ENCODE results near the gene HAGH. TPM values are rescaled to one million over a fixed set of nuclear protein-coding genes. Genes with fewer than 3 reads are reported as not detected.

Gene HAGH
- polyA plus RNA-seq, 1 donor from 2014 or later: 163 TPM

DNA sequence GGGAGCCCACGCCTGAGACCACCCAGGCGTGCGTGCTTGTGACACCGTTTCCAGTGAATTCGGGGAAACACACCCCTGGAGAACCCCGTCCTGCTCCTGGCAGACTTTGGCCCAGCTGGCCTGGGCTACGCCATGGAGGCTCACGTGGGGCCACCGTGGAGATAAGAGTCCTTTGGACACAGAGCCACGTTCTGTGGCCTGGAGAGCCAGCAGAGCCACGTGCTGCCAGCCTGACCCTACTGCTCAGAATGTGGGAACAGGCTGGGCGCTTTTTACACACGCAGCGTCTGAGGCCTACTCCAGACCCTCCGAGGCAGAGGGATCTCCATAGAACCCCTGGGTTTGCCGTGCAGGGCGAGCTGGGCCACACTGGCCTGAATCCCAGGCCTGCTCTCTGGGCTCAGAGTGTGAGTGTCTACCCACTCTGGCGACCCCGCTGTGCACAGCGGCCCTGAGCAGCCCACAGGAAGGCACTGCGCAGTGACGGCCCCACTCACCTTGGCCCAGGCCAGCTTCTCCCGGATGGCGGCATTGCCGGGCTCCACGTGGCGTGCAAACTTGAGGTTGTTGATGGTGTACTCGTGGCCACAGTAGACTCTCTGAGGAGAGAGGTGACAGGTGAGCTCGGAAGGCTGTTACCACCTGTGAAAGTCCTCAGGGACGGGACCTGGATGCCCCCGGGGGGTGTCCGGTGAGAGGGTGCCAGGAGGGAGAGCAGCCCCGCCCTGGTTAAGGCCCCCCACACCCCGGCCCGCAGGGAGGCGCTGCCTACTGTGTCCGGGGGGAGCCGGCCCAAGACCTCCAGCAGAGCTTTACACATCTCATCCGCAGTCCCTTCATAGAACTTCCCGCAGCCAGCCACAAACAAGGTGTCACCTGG, 10.0 kb downstream of the HAGH start:
- Histone ChIP-seq H3F3A (ENCODE audit: insufficient read depth, low read length, poor library complexity, severe bottlenecking) (no peaks in the 10 kb centered on the region), H3K27me3 (ENCODE audit: insufficient read depth, low read depth, low read length) (no peaks in the 10 kb centered on the region), H3K9me2 (ENCODE audit: insufficient read depth, low read length) (no peaks in the 10 kb centered on the region), H3K4me2 (ENCODE audit: low read length) (no peak overlapping the region), H2AFZ (ENCODE audit: low read depth, low read length) (no peak overlapping the region), H4K20me1 (ENCODE audit: insufficient read depth) (no peaks in the 10 kb centered on the region), H3K9me3 (ENCODE audit: low read length) (no peaks in the 10 kb centered on the region), H3K79me2 (replicated peaks; ENCODE audit: insufficient read depth, low read length) (no peaks in the 10 kb centered on the region), H3K9ac (ENCODE audit: low read length) (no peak overlapping the region), H3K36me3 (ENCODE audit: insufficient read depth, low read length) (no peaks in the 10 kb centered on the region), H3K27ac (ENCODE audit: low read length) (no peak overlapping the region), H3K4me3 (ENCODE audit: low read length) (no peak overlapping the region)
- TF ChIP-seq TAF1 (IDR thresholded peaks at IDR 0.05; ENCODE audit: low read depth) (no peak), RAD21 (conservative IDR thresholded peaks at IDR 0.05) (no peak), POLR2AphosphoS5 (IDR thresholded peaks at IDR 0.05) (no peak), CTCF (IDR thresholded peaks at IDR 0.05; ENCODE audit: poor library complexity, severe bottlenecking) (no peak), REST (IDR thresholded peaks at IDR 0.05; ENCODE audit: borderline replicate concordance) (no peak), EP300 (conservative IDR thresholded peaks at IDR 0.05; ENCODE audit: poor library complexity, severe bottlenecking) (no peak), EZH2 (IDR thresholded peaks at IDR 0.05; ENCODE audit: borderline replicate concordance, insufficient read depth, low read length, poor library complexity, severe bottlenecking) (no peak), MXI1 (conservative IDR thresholded peaks at IDR 0.05; ENCODE audit: poor library complexity, severe bottlenecking) (no peak), SMC3 (conservative IDR thresholded peaks at IDR 0.05; ENCODE audit: poor library complexity) (no peak)

- H3F3A ChIP-seq (ENCODE audit: insufficient read depth, low read length, poor library complexity, severe bottlenecking): no peaks in the 10 kb centered on the region
- H3K36me3 ChIP-seq (ENCODE audit: insufficient read depth, low read length): no peaks in the 10 kb centered on the region
- no peak overlapping the region for H3K4me2 ChIP-seq (ENCODE audit: low read length)
These were observed 11.2 kb downstream of the HAGH start for GRCh38 chr16:1815461-1815860.

More at GRCh38 chr16:1815461-1815860, 11.2 kb downstream of the HAGH start:
- no peaks in the 10 kb centered on the region for H3K9me3 ChIP-seq (ENCODE audit: low read length)
- no peak for TF ChIP-seq POLR2AphosphoS5 (IDR thresholded peaks at IDR 0.05)
- no peak for TF ChIP-seq MXI1 (conservative IDR thresholded peaks at IDR 0.05; ENCODE audit: poor library complexity, severe bottlenecking)
- no peak for TF ChIP-seq EP300 (conservative IDR thresholded peaks at IDR 0.05; ENCODE audit: poor library complexity, severe bottlenecking)
- TF ChIP-seq TAF1 (IDR thresholded peaks at IDR 0.05; ENCODE audit: low read depth): no peak
- TF ChIP-seq SMC3 (conservative IDR thresholded peaks at IDR 0.05; ENCODE audit: poor library complexity): no peak
- no peak for TF ChIP-seq CTCF (IDR thresholded peaks at IDR 0.05; ENCODE audit: poor library complexity, severe bottlenecking)
- no peak for TF ChIP-seq REST (IDR thresholded peaks at IDR 0.05; ENCODE audit: borderline replicate concordance)
- TF ChIP-seq RAD21 (conservative IDR thresholded peaks at IDR 0.05): no peak
- TF ChIP-seq EZH2 (IDR thresholded peaks at IDR 0.05; ENCODE audit: borderline replicate concordance, insufficient read depth, low read length, poor library complexity, severe bottlenecking): no peak
- no peaks in the 10 kb centered on the region for H3K27me3 ChIP-seq (ENCODE audit: insufficient read depth, low read depth, low read length)
- H3K9me2 ChIP-seq (ENCODE audit: insufficient read depth, low read length): no peaks in the 10 kb centered on the region
- H3K79me2 ChIP-seq (replicated peaks; ENCODE audit: insufficient read depth, low read length): no peaks in the 10 kb centered on the region
- no peak overlapping the region for H3K4me3 ChIP-seq (ENCODE audit: low read length)
- no peaks in the 10 kb centered on the region for H4K20me1 ChIP-seq (ENCODE audit: insufficient read depth)
- H2AFZ ChIP-seq (ENCODE audit: low read depth, low read length): no peak overlapping the region
- H3K27ac ChIP-seq (ENCODE audit: low read length): no peak overlapping the region
- H3K9ac ChIP-seq (ENCODE audit: low read length): no peak overlapping the region

Data from neural cell (in vitro differentiated cells).